GM12878 (cell line): ENCODE data around the gene ZDHHC18. TPM values are rescaled to one million over a fixed set of nuclear protein-coding genes. Genes with fewer than 3 reads are reported as not detected.

Experiments
- ATF7 ChIP-seq: fragments of 450-650 bp; IDR thresholded peaks from 2 replicates; pipeline ENCODE4 v1.6.1; 2016; ENCODE audit warnings: low read depth, mild to moderate bottlenecking
- EGR1 ChIP-seq, 2 experiments: IDR thresholded peaks; 1 replicate in 1 of 2; 2 replicates in 1 of 2; pipeline ENCODE4 v1.6.1; 2011 to 2012; ENCODE audit warnings: low read depth in 2 of 2, low read length in 2 of 2, borderline replicate concordance in 1 of 2, mild to moderate bottlenecking in 1 of 2, moderate library complexity in 1 of 2
- POLR2AphosphoS2 ChIP-seq: IDR thresholded peaks from 2 replicates; pipeline ENCODE4 v1.6.1; 2011; ENCODE audit warnings: low read depth, mild to moderate bottlenecking, low read length, improper control_type of control experiment, moderate library complexity
- POLR2AphosphoS5 ChIP-seq: IDR thresholded peaks from 2 replicates; pipeline ENCODE4 v1.6.1; 2011; ENCODE audit warnings: mild to moderate bottlenecking, low read length, inconsistent platforms
- USF1 ChIP-seq: IDR thresholded peaks from 2 replicates; pipeline ENCODE4 v1.6.1; 2011; ENCODE audit warnings: borderline replicate concordance, low read depth, mild to moderate bottlenecking, moderate library complexity, mixed read lengths, low read length; ENCODE audit not compliant: insufficient read depth; ENCODE audit errors: extremely low read length
- ZBTB40 ChIP-seq: fragments of 450-650 bp; IDR thresholded peaks from 2 replicates; pipeline ENCODE4 v1.6.1; 2016; ENCODE audit warnings: mild to moderate bottlenecking, moderate library complexity, borderline replicate concordance
- polyA plus RNA-seq, 11 experiments: library from polyadenylated mRNA; depleted of rRNA in 4 of 11; unstranded in 6 of 11; stranded (reverse) in 5 of 11; fragments of >200 nt; fragmentation: Nextera tagmentation in 4 of 11; fragmentation: Illumina TruSeq in 1 of 11; extraction: Ambion mirVana in 4 of 11; extraction: Trizol in 1 of 11; gene quantifications; 1 replicate in 1 of 11; 2 replicates in 10 of 11; pipeline versions ENCODE4 v1.2.1 to v1.2.3, GENCODE V29; 2011 to 2016; ENCODE audit warnings: inconsistent platforms in 2 of 11, missing spikeins in 2 of 11, low read depth in 1 of 11
- total RNA-seq, 4 experiments: library from RNA; depleted of rRNA in 3 of 4; stranded (reverse); fragments of >200 nt in 3 of 4; fragmentation: Illumina TruSeq in 1 of 4; extraction: Trizol in 1 of 4; gene quantifications; 2 replicates each; pipeline versions ENCODE4 v1.2.1 to v1.2.3, GENCODE V29; 2013 to 2021

ZDHHC18 gene
- total and polyA plus RNA-seq, 10 of the 15 experiments (the other 5 are each of a cell fraction or from before 2014, with no cell fraction given), result 0.40 to 81.2 (median 21.3) TPM

DNA sequence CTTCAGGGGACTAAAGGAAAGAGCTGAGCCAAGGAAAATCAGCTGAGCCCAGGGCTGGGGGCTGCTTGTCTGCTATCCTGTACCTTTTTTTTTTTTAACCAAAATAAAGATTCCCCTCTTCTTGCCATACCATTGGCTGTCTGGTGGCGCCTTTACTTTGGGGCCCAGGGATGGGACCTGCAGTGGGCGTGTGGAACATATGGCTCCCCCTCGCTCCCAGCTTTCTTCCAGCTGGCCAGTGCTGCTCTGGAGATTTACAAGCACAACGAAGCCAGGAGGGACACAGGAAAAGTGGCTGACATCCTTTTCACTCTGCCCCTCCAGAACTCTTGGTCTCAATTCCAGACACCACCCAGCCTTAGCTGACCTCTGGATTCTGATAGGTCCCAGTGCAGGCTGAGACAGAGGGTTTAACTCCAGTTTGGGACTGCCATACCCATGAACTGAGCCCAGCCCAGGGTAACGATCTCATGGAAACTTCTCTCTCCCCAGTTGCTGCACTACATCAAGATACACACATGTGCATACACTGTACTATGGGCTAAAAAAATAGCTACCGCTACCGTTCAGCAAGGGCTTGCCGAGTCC, 31.1 kb downstream of the ZDHHC18 start (continued):
- no peak for TF ChIP-seq ZBTB40
- no peak for TF ChIP-seq USF1
- no peak for TF ChIP-seq ATF7
- TF ChIP-seq EGR1 (IDR thresholded peaks at IDR 0.05; ENCODE audit: borderline replicate concordance in 1 of 2, low read depth in 2 of 2, low read length in 2 of 2), result no peak
- no peak for TF ChIP-seq POLR2AphosphoS2
- no peak for TF ChIP-seq POLR2AphosphoS5
